EL (cell line): ENCODE measurements around the gene ST8SIA1.

Source experiments
- DNase-seq: peaks from one replicate; pipeline ENCODE4 v3.0.0-alpha.2; 2016

The ST8SIA1 gene

GRCh38 chr12:22231836-22232235 lies 102.7 kb downstream of the ST8SIA1 start:
- no peak for DNase-seq

GRCh38 chr12:22231078-22231477 lies 103.4 kb downstream of the ST8SIA1 start:
- DNase-seq = no peak

GRCh38 chr12:22230280-22230794 lies 104.2 kb downstream of the ST8SIA1 start:
- no peak for DNase-seq

- no peak for DNase-seq
Measured at GRCh38 chr12:22229652-22230279, 104.7 kb downstream of the ST8SIA1 start.

- no peak for DNase-seq
Measured at GRCh38 chr12:22228022-22228875, 106.3 kb downstream of the ST8SIA1 start.

- DNase-seq = no peak
Measured at GRCh38 chr12:22223356-22223755, 111.2 kb downstream of the ST8SIA1 start.

- no peak for DNase-seq
Measured at GRCh38 chr12:22217556-22217955, 117.0 kb downstream of the ST8SIA1 start.

GRCh38 chr12:22215467-22216253 lies 118.8 kb downstream of the ST8SIA1 start:
- DNase-seq = no peak

- DNase-seq = no peak
Measured at GRCh38 chr12:22211128-22211527, 123.4 kb downstream of the ST8SIA1 start.

GRCh38 chr12:22209422-22209821 lies 125.1 kb downstream of the ST8SIA1 start:
- no peak for DNase-seq

- no peak for DNase-seq
Measured at GRCh38 chr12:22206111-22206728, 128.3 kb downstream of the ST8SIA1 start.

- no peak for DNase-seq
Measured at GRCh38 chr12:22204391-22204790, 130.1 kb downstream of the ST8SIA1 start.

- no peak for DNase-seq
Measured at GRCh38 chr12:22202847-22203246, 131.7 kb downstream of the ST8SIA1 start.

- DNase-seq = no peak
Measured at GRCh38 chr12:22201101-22201500, 133.4 kb downstream of the ST8SIA1 start.

GRCh38 chr12:22196236-22196635 lies 138.3 kb downstream of the ST8SIA1 start:
- no peak for DNase-seq

GRCh38 chr12:22190969-22191368 lies 143.5 kb downstream of the ST8SIA1 start:
- no peak for DNase-seq

GRCh38 chr12:22188431-22188830 lies 146.1 kb downstream of the ST8SIA1 start:
- no peak for DNase-seq

GRCh38 chr12:22180705-22181104 lies 153.8 kb downstream of the ST8SIA1 start:
- DNase-seq = no peak

- DNase-seq = no peak
Measured at GRCh38 chr12:22173177-22173576, 161.3 kb downstream of the ST8SIA1 start.

- no peak for DNase-seq
Measured at GRCh38 chr12:22172501-22172900, 162.0 kb downstream of the ST8SIA1 start.

GRCh38 chr12:22169376-22169775 lies 165.1 kb downstream of the ST8SIA1 start:
- DNase-seq = no peak

GRCh38 chr12:22164139-22164538 lies 170.4 kb downstream of the ST8SIA1 start:
- DNase-seq = no peak

- no peak for DNase-seq
Measured at GRCh38 chr12:22163594-22163993, 170.9 kb downstream of the ST8SIA1 start.
